GM19099 (cell line): ENCODE measurements around the gene ZNF418.

Experiments
- POLR2A ChIP-seq: IDR thresholded peaks from 3 replicates; pipeline ENCODE4 v1.6.1; 2011; ENCODE audit warnings: low read depth; ENCODE audit not compliant: insufficient read length; ENCODE audit errors: extremely low read depth

ZNF418 gene

GRCh38 chr19:57916168-57916995, 18.8 kb downstream of the ZNF418 start, which contains the start of gene ZNF417:
TSS of gene ZNF417 (minus strand) at chr19:57916592. CDS start at chr19:57916411, 181 bp downstream.
- peak; percentile 61 for TF ChIP-seq POLR2A

DNA sequence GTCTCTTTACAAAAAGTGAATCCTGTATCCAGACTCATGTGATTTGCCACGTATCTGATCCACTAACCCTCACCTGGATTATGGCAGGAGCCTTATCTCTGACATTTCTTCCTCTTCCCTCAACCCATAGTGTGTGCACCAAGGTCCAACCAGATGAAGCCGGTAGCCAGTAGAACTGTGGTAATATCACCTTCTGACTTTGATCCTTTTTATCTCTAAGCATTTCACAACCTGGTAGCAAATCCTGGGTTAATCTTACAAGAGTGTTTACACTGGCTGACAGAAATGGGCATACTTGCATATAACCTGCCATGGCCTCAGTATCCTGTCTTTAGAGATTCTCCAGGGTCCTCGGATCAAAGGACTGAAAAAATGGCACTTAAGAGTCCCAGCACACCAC, 20.7 kb downstream of the ZNF418 start:
- TF ChIP-seq POLR2A = no peak

DNA sequence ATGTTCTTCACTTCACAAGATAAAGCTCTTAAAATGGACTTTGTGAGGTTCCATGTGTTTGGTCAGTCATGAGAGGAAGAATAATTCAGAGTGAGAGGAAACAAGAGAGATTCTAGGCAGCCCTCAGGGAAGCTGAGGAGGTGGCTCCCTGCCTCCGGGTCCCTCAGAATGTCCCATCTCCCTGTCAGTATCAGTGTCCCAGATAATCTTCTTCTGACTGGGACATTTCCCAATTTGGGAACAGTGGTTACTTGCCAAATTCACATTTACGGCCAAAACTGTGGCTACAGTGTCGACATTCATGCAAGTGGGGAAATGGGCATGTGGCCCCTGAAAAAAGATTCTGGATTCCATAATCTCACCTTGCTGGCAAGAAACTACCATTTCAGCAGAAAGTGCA, 27.8 kb downstream of the ZNF418 start:
- no peak for TF ChIP-seq POLR2A

GRCh38 chr19:57905258-57905657, 29.9 kb downstream of the ZNF418 start:
- no peak for TF ChIP-seq POLR2A

DNA sequence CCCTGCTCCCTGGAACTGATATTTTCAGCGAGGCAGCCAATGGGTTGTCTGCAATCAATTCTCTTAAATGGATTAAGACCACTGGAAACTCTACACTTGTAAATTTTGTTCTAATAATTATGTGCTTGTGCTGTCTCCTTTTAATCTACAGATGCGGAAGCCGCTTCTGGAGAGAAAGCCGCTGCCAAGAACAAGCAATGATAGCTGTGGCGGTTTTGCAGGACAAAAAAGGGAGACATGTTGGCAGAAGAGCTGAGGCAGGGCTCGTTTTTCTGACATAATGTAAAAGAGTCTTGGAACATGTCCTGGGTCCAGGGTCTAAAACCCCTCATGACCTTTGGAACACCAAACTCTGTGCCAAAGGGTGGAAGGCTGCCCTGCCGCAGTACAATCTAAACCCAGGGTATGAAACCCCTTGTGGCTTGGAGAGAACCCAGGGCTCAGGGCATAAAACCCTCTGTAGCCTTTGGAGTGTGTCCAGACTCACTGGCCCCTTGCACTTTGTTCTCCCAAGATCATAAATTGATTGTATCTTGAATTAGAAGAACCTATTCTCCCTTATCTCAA, 31.5 kb downstream of the ZNF418 start:
- TF ChIP-seq POLR2A = no peak

- no peak for TF ChIP-seq POLR2A
Observed at GRCh38 chr19:57900311-57900710, 34.9 kb downstream of the ZNF418 start.

DNA sequence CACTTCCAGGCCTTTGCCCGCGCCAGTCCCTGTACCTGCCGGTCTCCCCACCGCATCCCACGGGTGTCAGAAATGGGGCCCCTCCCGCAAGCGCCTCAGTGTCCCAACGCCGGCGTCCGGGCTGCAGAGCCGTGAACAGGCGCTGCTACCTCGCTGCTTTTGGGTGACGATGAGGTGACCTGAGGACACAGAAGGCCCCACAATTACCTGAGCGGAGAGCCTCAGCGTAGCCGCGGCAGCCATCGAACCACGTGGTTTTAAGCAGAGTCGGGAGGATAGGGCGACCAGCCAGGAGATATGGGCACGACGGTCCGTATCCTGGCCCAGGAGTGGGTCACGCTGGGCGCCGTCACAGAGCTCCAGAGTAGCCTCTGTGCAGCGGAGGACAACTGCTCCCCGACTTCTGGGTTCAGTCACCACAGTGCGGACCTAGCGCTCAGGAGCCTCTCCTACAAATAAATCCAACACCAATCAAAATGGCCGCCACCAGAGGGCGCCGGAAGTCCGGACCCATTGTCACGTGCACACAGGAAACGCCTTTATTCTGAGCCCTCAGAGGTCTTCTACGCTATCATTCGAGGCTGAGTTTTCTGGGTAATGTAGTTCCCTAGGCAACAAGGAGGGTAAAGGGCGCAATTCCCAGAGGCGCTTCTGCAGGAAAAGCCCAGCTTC, 46.5 kb downstream of the ZNF418 start, which contains the start of gene ZNF814:
Gene ZNF814 (minus strand): TSS at position 478 of the 672 bp plus-strand sequence. CDS start 235 bp downstream, at position 243.
- peak; percentile 69 for TF ChIP-seq POLR2A

- TF ChIP-seq POLR2A = no peak
Observed at GRCh38 chr19:57888107-57888559, 47.1 kb downstream of the ZNF418 start.

- no peak for TF ChIP-seq POLR2A
Observed at GRCh38 chr19:57887195-57887941, 47.8 kb downstream of the ZNF418 start.

GRCh38 chr19:57886046-57886445, 49.2 kb downstream of the ZNF418 start:
- no peak for TF ChIP-seq POLR2A

- TF ChIP-seq POLR2A = no peak
Observed at GRCh38 chr19:57872450-57872849, 62.8 kb downstream of the ZNF418 start.
